Smooth muscle cell (in vitro differentiated cells): Measurements from ENCODE around the gene MOCOS. TPM values are rescaled to one million over a fixed set of nuclear protein-coding genes. Genes with fewer than 3 reads are reported as not detected.

Experiments used
- DNase-seq: peaks from one replicate; lab custom pipeline; 2025; ENCODE audit not compliant: unreplicated experiment; lab: John Stamatoyannopoulos, UW
- H2AFZ ChIP-seq: fragments of 200-600 bp; sonication (generic); 2 replicates; pipeline ENCODE4 v1.6.0; 2016; ENCODE audit warnings: antibody characterized with exemption, low read depth, mild to moderate bottlenecking
- H3F3A ChIP-seq: fragments of 200-600 bp; sonication (generic); 2 replicates; pipeline ENCODE4 v1.6.0; 2017; ENCODE audit warnings: antibody characterized with exemption, low read depth
- H3K27ac ChIP-seq: fragments of 200-600 bp; sonication (generic); 2 replicates; pipeline ENCODE4 v1.5.1; 2016; ENCODE audit warnings: low read depth, mild to moderate bottlenecking
- H3K27me3 ChIP-seq: fragments of 200-600 bp; sonication (generic); 2 replicates; pipeline ENCODE4 v1.6.1; 2016; ENCODE audit warnings: low read depth, mild to moderate bottlenecking
- H3K36me3 ChIP-seq: fragments of 200-600 bp; sonication (generic); 2 replicates; pipeline ENCODE4 v1.5.1; 2016; ENCODE audit warnings: low read depth
- H3K4me1 ChIP-seq: fragments of 200-600 bp; sonication (generic); 2 replicates; pipeline ENCODE4 v1.5.1; 2016; ENCODE audit warnings: low read depth
- H3K4me2 ChIP-seq: fragments of 200-600 bp; sonication (generic); 2 replicates; pipeline ENCODE4 v1.6.0; 2016; ENCODE audit warnings: mild to moderate bottlenecking
- H3K4me3 ChIP-seq: fragments of 200-600 bp; sonication (generic); 2 replicates; pipeline ENCODE4 v1.5.1; 2016; ENCODE audit warnings: mild to moderate bottlenecking
- H3K79me2 ChIP-seq: fragments of 200-600 bp; sonication (generic); 2 replicates; pipeline ENCODE4 v1.6.0; 2016; ENCODE audit warnings: low read depth, mild to moderate bottlenecking
- H3K9ac ChIP-seq: fragments of 200-600 bp; sonication (generic); 2 replicates; pipeline ENCODE4 v1.6.0; 2016; ENCODE audit warnings: low read depth
- H3K9me3 ChIP-seq: fragments of 200-600 bp; sonication (generic); replicated peaks from 2 replicates; pipeline ENCODE4 v1.5.1; 2016; ENCODE audit warnings: low read depth
- H4K20me1 ChIP-seq: fragments of 200-600 bp; sonication (generic); 2 replicates; pipeline ENCODE4 v1.6.0; 2016; ENCODE audit warnings: low read depth
- CTCF ChIP-seq: fragments of 200-600 bp; sonication (generic); IDR thresholded peaks from 2 replicates; pipeline ENCODE4 v1.5.1; 2017; ENCODE audit warnings: borderline replicate concordance, mild to moderate bottlenecking, antibody characterized with exemption; ENCODE audit not compliant: insufficient read depth, poor library complexity, severe bottlenecking
- WGBS: methylation state at CpG from one replicate; pipeline ENCODE4 v1.1.7; 2016; ENCODE audit warnings: low lambda C conversion rate; 5-methylcytosine and 5-hydroxymethylcytosine counted together
- polyA plus RNA-seq: library from polyadenylated mRNA; unstranded; fragments of >200 nt; fragmentation: Nextera tagmentation; extraction: Ambion mirVana; gene quantifications from 2 replicates; pipeline ENCODE4 v1.2.1, GENCODE V29; 2016
- total RNA-seq: library from RNA; depleted of rRNA; stranded (reverse); fragments of >200 nt; gene quantifications from 2 replicates; pipeline ENCODE4 v1.2.3, GENCODE V29; 2014

The MOCOS gene
- total and polyA plus RNA-seq, 2 experiments from 2014 or later, result 1.6 to 1.7 TPM

GRCh38 chr18:36211612-36212065 lies 24.3 kb downstream of the MOCOS start:
- no peak overlapping the region for H3K9ac ChIP-seq
- H3K4me3 ChIP-seq, result no peak overlapping the region
- H3F3A ChIP-seq, result no peaks in the 10 kb centered on the region
- H3K4me1 ChIP-seq, result no peaks in the 10 kb centered on the region
- no peak overlapping the region for H3K4me2 ChIP-seq
- 79% methylated on average over 6 of the region's 6 CpGs for WGBS
- peaks cover 3% of the 10 kb centered on the region for H3K36me3 ChIP-seq
- no peak for DNase-seq
- H3K79me2 ChIP-seq, result no peaks in the 10 kb centered on the region
- no peak overlapping the region for H3K27ac ChIP-seq
- H4K20me1 ChIP-seq, result no peaks in the 10 kb centered on the region
- no peak overlapping the region for H2AFZ ChIP-seq
- no peaks in the 10 kb centered on the region for H3K27me3 ChIP-seq
- no peak for TF ChIP-seq CTCF
- no peaks in the 10 kb centered on the region for H3K9me3 ChIP-seq

- Histone ChIP-seq H3K79me2 (no peaks in the 10 kb centered on the region), H2AFZ (no peak overlapping the region), H3K36me3 (peaks cover 3% of the 10 kb centered on the region), H3K9ac (no peak overlapping the region), H3K4me1 (no peaks in the 10 kb centered on the region), H3K4me2 (no peak overlapping the region), H3K9me3 (no peaks in the 10 kb centered on the region), H4K20me1 (no peaks in the 10 kb centered on the region), H3F3A (no peaks in the 10 kb centered on the region), H3K4me3 (no peak overlapping the region), H3K27me3 (no peaks in the 10 kb centered on the region), H3K27ac (no peak overlapping the region)
- TF ChIP-seq CTCF, result no peak
- DNase-seq, result no peak
- WGBS, result 93% methylated on average over 12 of the region's 13 CpGs
Measured at GRCh38 chr18:36212301-36213171, 25.2 kb downstream of the MOCOS start.

- no peaks in the 10 kb centered on the region for H3K27me3 ChIP-seq
- no peak overlapping the region for H3K4me3 ChIP-seq
- no peaks in the 10 kb centered on the region for H3K36me3 ChIP-seq
- no peaks in the 10 kb centered on the region for H3K4me1 ChIP-seq
- no peak overlapping the region for H2AFZ ChIP-seq
- no peak for TF ChIP-seq CTCF
- no peak overlapping the region for H3K4me2 ChIP-seq
- no peaks in the 10 kb centered on the region for H3K79me2 ChIP-seq
- WGBS, result 96% methylated on average over 8 of the region's 8 CpGs
- no peak for DNase-seq
- H3F3A ChIP-seq, result no peaks in the 10 kb centered on the region
- no peak overlapping the region for H3K9ac ChIP-seq
- no peak overlapping the region for H3K27ac ChIP-seq
- no peaks in the 10 kb centered on the region for H4K20me1 ChIP-seq
- no peaks in the 10 kb centered on the region for H3K9me3 ChIP-seq
Measured at GRCh38 chr18:36214811-36215210, 27.5 kb downstream of the MOCOS start.

- Histone ChIP-seq H3K4me3 (no peak overlapping the region), H2AFZ (no peak overlapping the region), H3K4me2 (no peak overlapping the region), H4K20me1 (no peaks in the 10 kb centered on the region), H3K4me1 (no peaks in the 10 kb centered on the region), H3K27me3 (no peaks in the 10 kb centered on the region), H3K9me3 (no peaks in the 10 kb centered on the region), H3K27ac (no peak overlapping the region), H3K9ac (no peak overlapping the region), H3F3A (no peaks in the 10 kb centered on the region), H3K36me3 (no peaks in the 10 kb centered on the region), H3K79me2 (no peaks in the 10 kb centered on the region)
- DNase-seq, result no peak
- 87% methylated on average over 9 of the region's 9 CpGs for WGBS
- no peak for TF ChIP-seq CTCF
Measured at GRCh38 chr18:36215577-36215976, 28.3 kb downstream of the MOCOS start.
